Endothelial cell of umbilical vein (primary cell): ENCODE results near the gene ZBTB7B. TPM values are rescaled to one million over a fixed set of nuclear protein-coding genes. Genes with fewer than 3 reads are reported as not detected.

Experiments used
- BruUV-seq: library from RNA; stranded (reverse); fragments of 400-500 nt; replicated peaks from 2 replicates; lab custom pipeline; 2021; lab: Mats Ljungman, UMichigan
- CTCF ChIA-PET: fragments of 300-600, 350-600 bp; sonication (Branson Sonifier 250); formaldehyde crosslinking; loops from one replicate; lab custom pipeline; 2021; ENCODE audit warnings: antibody characterized with exemption, inconsistent platforms; lab: Charles Lee
- POLR2A ChIA-PET: fragments of 300-600, 350-600 bp; sonication (Branson Sonifier 250); formaldehyde crosslinking; loops from one replicate; lab custom pipeline; 2021; ENCODE audit warnings: antibody characterized with exemption, inconsistent platforms; lab: Charles Lee
- DNase-seq: peaks from one replicate; pipeline ENCODE4 v3.0.0-alpha.2; 2011; ENCODE audit warnings: low read depth, low spot score
- FAIRE-seq: peaks from 2 replicates; lab custom pipeline; 2011; peaks lifted over from hg19 to GRCh38; lab: Jason Lieb, UNC
- H2AFZ ChIP-seq: 2 replicates; pipeline ENCODE4 v1.6.0; 2012; ENCODE audit warnings: low read depth, low read length, control low read depth, inconsistent platforms
- H3K27ac ChIP-seq: 2 replicates; pipeline ENCODE4 v1.5.1; 2011; ENCODE audit warnings: low read depth, mild to moderate bottlenecking, control low read depth, low read length, moderate library complexity; ENCODE audit not compliant: insufficient read depth
- H3K27me3 ChIP-seq, 2 experiments: 2 replicates each; pipeline versions ENCODE4 v1.6.0 to v1.6.1; 2011; ENCODE audit warnings: low read length in 2 of 2, mixed read lengths in 1 of 2; ENCODE audit not compliant: control insufficient read depth in 2 of 2, insufficient read depth in 2 of 2
- H3K36me3 ChIP-seq, 2 experiments: 2 replicates in 1 of 2; 3 replicates in 1 of 2; pipeline ENCODE4 v1.5.1; 2011; ENCODE audit warnings: low read length in 2 of 2, mild to moderate bottlenecking in 1 of 2, moderate library complexity in 1 of 2; ENCODE audit not compliant: control insufficient read depth in 2 of 2, insufficient read depth in 2 of 2; ENCODE audit errors: extremely low read depth in 1 of 2
- H3K4me1 ChIP-seq: 3 replicates; pipeline ENCODE4 v1.5.1; 2011; ENCODE audit warnings: mild to moderate bottlenecking, low read length; ENCODE audit not compliant: control insufficient read depth, insufficient read depth; ENCODE audit errors: extremely low read depth
- H3K4me2 ChIP-seq: 2 replicates; pipeline ENCODE4 v1.6.1; 2011; ENCODE audit warnings: low read length, control low read depth, mixed read lengths; ENCODE audit not compliant: insufficient read depth
- H3K4me3 ChIP-seq, 3 experiments: fragments of 200-600 bp in 1 of 3; sonication (generic), shearing (Covaris generic) in 1 of 3; replicated peaks in 1 of 3; 2 replicates each; pipeline ENCODE4 v1.5.1; 2011 to 2016; ENCODE audit warnings: control low read depth in 3 of 3, low read length in 3 of 3, mild to moderate bottlenecking in 2 of 3, inconsistent platforms in 1 of 3, low read depth in 1 of 3, moderate library complexity in 1 of 3; ENCODE audit not compliant: insufficient read depth in 1 of 3
- H3K79me2 ChIP-seq: 2 replicates; pipeline ENCODE4 v1.6.0; 2012; ENCODE audit warnings: low read length, inconsistent platforms; ENCODE audit not compliant: control insufficient read depth, insufficient read depth
- H3K9ac ChIP-seq: replicated peaks from 2 replicates; pipeline ENCODE3; 2011; ENCODE audit warnings: low read length, control low read depth; ENCODE audit not compliant: insufficient read depth; ENCODE audit errors: extremely low read depth
- H3K9me1 ChIP-seq: replicated peaks from 3 replicates; pipeline ENCODE4 v1.6.0; 2011; ENCODE audit warnings: mild to moderate bottlenecking, low read length; ENCODE audit not compliant: control insufficient read depth, insufficient read depth; ENCODE audit errors: extremely low read depth
- H3K9me3 ChIP-seq: replicated peaks from 2 replicates; pipeline ENCODE4 v1.5.1; 2012; ENCODE audit warnings: low read length, inconsistent platforms; ENCODE audit not compliant: control insufficient read depth, insufficient read depth
- H4K20me1 ChIP-seq: replicated peaks from 2 replicates; pipeline ENCODE3; 2011; ENCODE audit warnings: mild to moderate bottlenecking, low read length; ENCODE audit not compliant: control insufficient read depth, insufficient read depth; ENCODE audit errors: extremely low read depth
- EZH2 ChIP-seq: IDR thresholded peaks from 2 replicates; pipeline ENCODE4 v1.6.1; 2012; ENCODE audit warnings: borderline replicate concordance, low read depth, mild to moderate bottlenecking, moderate library complexity, low read length, inconsistent platforms; ENCODE audit not compliant: severe bottlenecking
- FOS ChIP-seq: IDR thresholded peaks from 2 replicates; pipeline ENCODE4 v1.6.1; 2011; ENCODE audit warnings: mild to moderate bottlenecking, low read length, moderate library complexity, borderline replicate concordance; ENCODE audit not compliant: insufficient read depth
- GATA2 ChIP-seq: IDR thresholded peaks from 2 replicates; pipeline ENCODE4 v1.7.0; 2011; ENCODE audit warnings: low read depth, mild to moderate bottlenecking, moderate library complexity, mixed read lengths, low read length; ENCODE audit not compliant: insufficient read length, insufficient read depth
- JUN ChIP-seq: IDR thresholded peaks from 2 replicates; pipeline ENCODE4 v1.6.1; 2011; ENCODE audit warnings: borderline replicate concordance, low read depth; ENCODE audit not compliant: insufficient read length, insufficient read depth
- MYC ChIP-seq: IDR thresholded peaks from one replicate; pipeline ENCODE4 v1.6.1; 2011; ENCODE audit warnings: mild to moderate bottlenecking, low read depth, low read length
- POLR2A ChIP-seq: IDR thresholded peaks from 2 replicates; pipeline ENCODE4 v1.6.1; 2012; ENCODE audit warnings: low read depth, mild to moderate bottlenecking, control low read depth, low read length
- POLR2AphosphoS5 ChIP-seq: IDR thresholded peaks from 2 replicates; pipeline ENCODE4 v1.6.1; 2012; ENCODE audit warnings: low read depth, mild to moderate bottlenecking, control low read depth, low read length, moderate library complexity; ENCODE audit not compliant: insufficient read depth
- dilution Hi-C: fragments of 300-500 bp; cut with MboI; formaldehyde crosslinking; loops from one replicate; pipeline ENCODE4 v1.15.0; 2019; ENCODE audit warnings: low sequenced_read_pairs; ENCODE audit not compliant: extremely low pct_ligation_motif_present
- intact Hi-C: fragments of 100-400 bp; cut with micrococcal nuclease; formaldehyde crosslinking; loops from one replicate; pipeline ENCODE4 v1.10.0; 2022
- polyA plus RNA-seq, 4 experiments: library from polyadenylated mRNA; depleted of rRNA in 3 of 4; stranded (reverse) in 3 of 4; unstranded in 1 of 4; fragments of >200 nt; gene quantifications; 2 replicates each; pipeline versions ENCODE4 v1.2.1 to v1.2.3, GENCODE V29; 2011 to 2012; ENCODE audit warnings: missing spikeins in 1 of 4
- total RNA-seq: library from RNA; stranded (reverse); gene quantifications from 2 replicates; pipeline ENCODE4 v1.2.3, GENCODE V29; 2021
- TF ChIP-seq, protein P1 (sequence below): IDR thresholded peaks from 2 replicates; pipeline ENCODE4 v1.6.1; 2011; ENCODE audit not compliant: insufficient read depth, insufficient read length
- TF ChIP-seq, protein P2 (sequence below), 2 donors: IDR thresholded peaks; 1 replicate in 1 of 2; 2 replicates in 1 of 2; pipeline ENCODE4 v1.5.1; 2011; ENCODE audit warnings: low read length in 2 of 2, mild to moderate bottlenecking in 2 of 2, moderate library complexity in 2 of 2, control low read depth in 1 of 2, inconsistent platforms in 1 of 2, low read depth in 1 of 2; ENCODE audit not compliant: insufficient read depth in 1 of 2; ENCODE audit errors: extremely low read depth in 1 of 2

ZBTB7B gene
- total and polyA plus RNA-seq, 2 donors (not counting 3 experiments of a cell fraction or from before 2014, with no cell fraction given) = 20.0 to 26.2 TPM

DNA sequence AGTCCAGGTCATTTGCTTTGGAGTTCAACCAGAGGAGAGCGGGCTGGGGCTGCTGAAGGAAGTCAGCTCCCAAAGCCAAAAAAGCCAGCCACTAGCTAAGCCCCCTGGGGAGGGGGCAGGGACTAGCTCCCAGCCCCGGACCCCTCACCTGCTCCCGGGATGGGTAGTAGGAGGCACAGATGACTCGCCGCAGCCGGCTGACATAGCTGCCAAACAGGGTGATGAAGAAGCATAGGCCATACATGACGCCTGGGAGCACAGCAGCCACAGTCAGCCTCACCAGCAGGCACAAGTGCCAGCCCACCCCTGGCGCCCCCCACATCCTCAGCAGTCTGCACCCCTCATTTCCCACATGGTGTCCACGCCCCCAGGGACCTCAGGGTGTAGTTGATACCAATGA, 23.6 kb downstream of the ZBTB7B start:
- dilution Hi-C loops (no loop called here), intact Hi-C loops (no loop called here)
- H3K9me1 ChIP-seq = no peaks in the 10 kb centered on the region
- no peak overlapping the region for H3K9ac ChIP-seq
- POLR2A ChIA-PET = no interaction called here
- no peaks in the 10 kb centered on the region for H3K27me3 ChIP-seq
- no peak for FAIRE-seq
- no TSS peak for BruUV-seq
- no peak overlapping the region for H3K4me3 ChIP-seq
- no peaks in the 10 kb centered on the region for H3K9me3 ChIP-seq
- H3K4me2 ChIP-seq = no peak overlapping the region
- no peaks in the 10 kb centered on the region for H3K36me3 ChIP-seq
- CTCF ChIA-PET = interaction anchor here (0.7 to 1.4 kb wide), 2 partner anchors 9 to 11 kb away, joined by 3 to 6 read pairs; no protein-coding TSS in a partner anchor
- H3K27ac ChIP-seq = no peak overlapping the region
- TF ChIP-seq FOS (no peak), POLR2A (no peak), GATA2 (no peak), POLR2AphosphoS5 (no peak), EZH2 (no peak), JUN (no peak), MYC (no peak)
- TF ChIP-seq, protein P1, sequence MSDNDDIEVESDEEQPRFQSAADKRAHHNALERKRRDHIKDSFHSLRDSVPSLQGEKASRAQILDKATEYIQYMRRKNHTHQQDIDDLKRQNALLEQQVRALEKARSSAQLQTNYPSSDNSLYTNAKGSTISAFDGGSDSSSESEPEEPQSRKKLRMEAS = no peak
- TF ChIP-seq, protein P2, sequence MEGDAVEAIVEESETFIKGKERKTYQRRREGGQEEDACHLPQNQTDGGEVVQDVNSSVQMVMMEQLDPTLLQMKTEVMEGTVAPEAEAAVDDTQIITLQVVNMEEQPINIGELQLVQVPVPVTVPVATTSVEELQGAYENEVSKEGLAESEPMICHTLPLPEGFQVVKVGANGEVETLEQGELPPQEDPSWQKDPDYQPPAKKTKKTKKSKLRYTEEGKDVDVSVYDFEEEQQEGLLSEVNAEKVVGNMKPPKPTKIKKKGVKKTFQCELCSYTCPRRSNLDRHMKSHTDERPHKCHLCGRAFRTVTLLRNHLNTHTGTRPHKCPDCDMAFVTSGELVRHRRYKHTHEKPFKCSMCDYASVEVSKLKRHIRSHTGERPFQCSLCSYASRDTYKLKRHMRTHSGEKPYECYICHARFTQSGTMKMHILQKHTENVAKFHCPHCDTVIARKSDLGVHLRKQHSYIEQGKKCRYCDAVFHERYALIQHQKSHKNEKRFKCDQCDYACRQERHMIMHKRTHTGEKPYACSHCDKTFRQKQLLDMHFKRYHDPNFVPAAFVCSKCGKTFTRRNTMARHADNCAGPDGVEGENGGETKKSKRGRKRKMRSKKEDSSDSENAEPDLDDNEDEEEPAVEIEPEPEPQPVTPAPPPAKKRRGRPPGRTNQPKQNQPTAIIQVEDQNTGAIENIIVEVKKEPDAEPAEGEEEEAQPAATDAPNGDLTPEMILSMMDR (IDR thresholded peaks at IDR 0.05; ENCODE audit: extremely low read depth in 1 of 2, insufficient read depth in 1 of 2, low read depth in 1 of 2, low read length in 2 of 2) = no peak
- no peaks in the 10 kb centered on the region for H3K79me2 ChIP-seq
- no peak overlapping the region for H2AFZ ChIP-seq
- no peaks in the 10 kb centered on the region for H4K20me1 ChIP-seq
- no peaks in the 10 kb centered on the region for H3K4me1 ChIP-seq
- DNase-seq = no peak
